ENCODE measurements around the gene COL11A2.
"Not testable (repeated sequence)": the region's sequence is repeated elsewhere in the genome, so short reads cannot be mapped to it uniquely, and the experiment has no call there.

COL11A2 gene

DNA sequence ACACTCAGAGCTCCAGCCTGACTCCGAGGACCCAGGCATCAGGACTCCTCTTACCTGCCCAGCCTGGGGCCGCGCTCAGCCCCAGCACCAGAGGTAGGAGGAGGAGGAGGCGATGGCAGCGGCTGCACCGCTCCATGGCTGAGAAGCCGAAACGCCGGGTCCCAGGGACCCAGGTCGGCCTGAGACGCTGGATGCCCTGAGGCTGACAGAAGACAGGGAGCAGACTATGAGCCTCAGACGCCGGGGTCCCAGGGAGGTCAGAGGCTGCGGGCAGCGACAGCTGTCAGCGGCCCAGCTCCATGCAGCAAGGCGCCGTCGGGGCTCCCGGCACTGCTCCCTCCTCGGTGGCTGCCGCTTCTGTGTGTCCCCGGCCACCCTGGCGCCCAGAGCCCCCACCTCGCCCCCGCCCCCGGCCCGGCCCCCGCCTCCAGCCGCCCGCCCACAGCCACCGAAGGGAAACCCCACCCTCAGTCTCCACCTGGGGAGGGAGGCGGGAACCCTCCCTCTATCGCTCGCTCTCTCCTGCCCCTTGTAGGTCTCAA, at the start of gene COL11A2:
Gene COL11A2, minus strand, starts transcription at position 363 of the 542 bp plus-strand sequence. Its CDS starts 227 bp downstream, at position 136.
- no peak for DNase-seq (ENCODE audit: low read depth)

DNA sequence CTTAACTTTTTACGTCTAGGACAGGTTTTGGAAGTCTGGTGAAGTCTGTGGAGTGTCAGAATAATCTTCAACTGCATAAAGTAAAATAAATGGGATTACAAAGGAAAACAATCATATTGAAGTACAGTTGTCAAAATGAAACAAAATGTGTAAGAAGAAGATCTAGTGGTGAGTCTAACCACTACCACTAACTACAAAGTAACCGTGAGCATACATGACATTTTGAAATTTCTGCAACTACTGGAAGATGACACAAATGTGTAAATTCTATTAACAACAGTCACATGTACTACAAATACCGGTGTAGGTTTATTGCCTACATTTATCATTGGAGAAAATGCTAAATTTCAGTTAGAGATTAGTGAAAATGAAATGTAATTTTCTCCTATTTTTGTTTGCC, 49.7 kb upstream of the COL11A2 start:
- DNase-seq (ENCODE audit: low read depth), result no peak

DNA sequence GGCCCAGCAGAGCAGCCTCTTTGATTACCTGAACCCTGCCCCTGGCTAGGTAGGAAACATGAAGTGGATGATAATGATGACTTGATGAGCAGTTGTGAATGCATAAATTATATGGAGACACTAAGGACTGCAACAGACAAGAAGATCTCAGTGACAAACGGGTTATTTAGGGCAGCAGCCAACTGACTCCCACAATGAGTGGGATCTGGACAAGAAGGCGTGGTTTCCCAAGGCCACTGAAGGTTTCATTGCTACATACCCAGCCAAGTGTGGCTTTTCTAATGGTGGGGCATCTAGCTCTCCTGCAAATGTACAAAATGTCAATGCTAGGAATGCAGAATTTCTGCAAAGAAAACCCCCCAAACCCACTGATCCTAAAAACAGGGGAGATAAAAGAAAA, 45.5 kb upstream of the COL11A2 start:
- DNase-seq (ENCODE audit: low read depth), result no peak

DNA sequence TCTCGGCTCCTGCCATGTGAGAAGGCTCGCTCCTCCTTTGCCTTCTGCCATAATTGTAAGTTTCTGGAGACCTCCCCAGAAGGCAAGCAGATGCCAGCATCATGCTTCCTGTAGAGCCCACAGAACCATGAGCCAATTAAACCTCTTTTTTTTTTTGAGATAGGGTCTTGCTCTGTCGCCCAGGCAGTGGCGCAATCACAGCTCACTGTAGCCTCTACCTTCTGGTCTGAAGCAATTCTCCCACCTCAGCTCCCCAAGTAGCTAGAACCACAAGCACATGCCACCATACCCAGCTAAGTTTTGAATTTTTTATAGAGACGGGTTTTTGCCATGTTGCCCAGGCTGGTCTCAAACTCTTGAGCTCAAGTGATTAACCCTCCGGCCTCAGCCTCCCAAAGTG, 44.6 kb upstream of the COL11A2 start:
- no peak for DNase-seq (ENCODE audit: low read depth)

DNA sequence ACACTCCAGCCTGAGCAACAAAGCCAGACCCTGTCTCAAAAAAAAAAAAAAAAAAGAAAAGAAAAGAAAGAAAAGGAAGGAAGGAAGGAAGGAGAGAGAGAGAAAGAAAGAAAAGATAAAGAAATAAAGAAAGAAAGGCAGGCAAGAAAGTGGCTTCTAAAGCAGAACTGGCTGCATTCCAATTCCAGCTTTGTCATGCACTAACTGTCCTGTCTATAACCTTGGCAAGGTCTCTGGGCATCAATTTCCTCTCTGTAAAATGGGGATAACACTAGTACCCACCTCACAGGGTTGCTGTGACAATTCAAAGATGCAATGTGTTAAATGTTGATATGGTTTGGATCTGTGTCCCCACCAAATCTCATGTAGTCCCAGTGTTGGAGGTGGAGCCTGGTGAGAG, 44.1 kb upstream of the COL11A2 start:
- DNase-seq (ENCODE audit: low read depth), result no peak

DNA sequence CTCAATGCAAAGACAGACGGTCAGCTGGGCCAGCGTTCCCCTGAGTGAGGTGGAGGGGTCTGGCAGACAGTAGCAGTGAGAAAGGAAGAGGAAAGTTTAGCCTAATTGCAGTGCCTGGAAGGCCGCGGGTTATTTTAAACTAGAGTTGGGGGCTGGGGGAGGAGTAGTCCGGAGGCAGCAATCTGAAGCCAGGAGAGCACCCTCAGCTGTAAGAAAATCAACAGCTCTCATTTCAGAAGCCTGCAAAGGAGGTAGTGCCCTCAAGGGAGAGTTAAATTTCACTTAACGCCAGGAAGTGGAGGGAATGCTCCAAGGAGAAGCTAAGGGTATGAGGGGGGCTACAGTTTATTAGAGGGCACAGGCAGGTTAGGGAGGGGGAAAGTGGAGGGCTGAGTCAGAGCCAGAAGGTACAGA, 43.0 kb upstream of the COL11A2 start:
- no peak for DNase-seq (ENCODE audit: low read depth)

DNA sequence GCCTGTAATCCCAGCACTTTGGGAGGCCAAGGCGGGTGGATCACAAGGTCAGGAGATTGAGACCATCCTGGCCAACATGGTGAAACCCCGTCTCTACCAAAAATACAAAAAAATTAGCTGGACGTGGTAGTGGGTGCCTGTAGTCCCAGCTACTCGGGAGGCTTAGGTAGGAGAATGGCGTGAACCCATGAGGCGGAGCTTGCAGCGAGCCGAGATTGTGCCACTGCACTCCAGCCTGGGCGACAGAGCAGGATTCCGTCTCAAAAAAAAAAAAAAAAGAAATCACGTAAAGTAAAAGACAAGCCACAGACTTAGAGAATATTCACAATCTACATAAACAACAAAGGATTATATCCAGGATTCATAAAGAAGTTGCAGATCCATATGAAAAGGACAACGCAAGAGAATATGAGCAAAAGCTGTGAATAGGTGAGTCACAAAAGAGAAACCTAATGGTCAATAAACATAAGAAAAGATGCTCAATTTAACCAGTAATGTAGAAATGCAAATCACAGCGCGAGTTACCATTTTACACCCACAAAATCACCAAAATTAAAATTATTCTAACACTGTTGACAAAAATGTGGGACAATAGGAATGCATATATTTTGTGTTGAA, 34.3 kb upstream of the COL11A2 start:
- DNase-seq (ENCODE audit: low read depth), result not testable (repeated sequence)

DNA sequence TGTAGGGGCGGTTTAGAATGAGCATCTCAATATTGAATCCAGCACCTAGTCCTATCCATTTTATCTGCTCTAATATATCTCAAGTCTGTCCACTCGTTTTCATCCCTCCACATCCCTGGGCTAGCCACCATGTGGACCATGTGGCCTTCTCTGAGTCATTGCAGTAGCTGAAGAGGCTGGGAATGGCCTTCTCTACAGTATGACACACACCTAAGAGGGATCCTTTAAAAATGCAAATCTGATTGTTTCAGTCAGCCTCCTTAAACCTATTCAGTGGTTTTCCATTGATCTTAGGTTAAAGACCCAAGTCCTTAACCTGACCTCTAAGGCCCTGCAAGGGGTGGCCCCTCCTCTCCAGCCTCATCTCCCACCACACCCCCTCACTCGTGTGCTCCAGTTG, 25.4 kb upstream of the COL11A2 start:
- DNase-seq (ENCODE audit: low read depth), result no peak

DNA sequence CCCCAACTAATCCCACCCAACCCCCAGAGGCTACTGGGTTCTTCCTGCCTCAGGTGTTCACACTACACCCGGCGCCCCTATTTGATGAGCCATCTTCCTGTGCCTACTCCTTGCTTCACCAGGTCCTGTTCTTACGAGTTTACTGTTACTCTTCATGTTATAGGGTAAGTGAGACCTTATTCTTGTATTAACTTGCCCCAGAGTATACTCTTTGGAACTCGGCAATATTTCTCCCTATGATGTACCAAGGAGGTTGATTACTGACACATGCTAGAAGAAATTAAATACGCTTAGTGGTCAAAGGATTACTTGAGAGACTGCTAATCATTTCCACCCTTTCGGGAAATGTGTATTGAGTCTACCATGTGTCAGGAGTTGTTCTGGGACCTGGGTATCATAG, 25.0 kb upstream of the COL11A2 start:
- DNase-seq (ENCODE audit: low read depth), result no peak

DNA sequence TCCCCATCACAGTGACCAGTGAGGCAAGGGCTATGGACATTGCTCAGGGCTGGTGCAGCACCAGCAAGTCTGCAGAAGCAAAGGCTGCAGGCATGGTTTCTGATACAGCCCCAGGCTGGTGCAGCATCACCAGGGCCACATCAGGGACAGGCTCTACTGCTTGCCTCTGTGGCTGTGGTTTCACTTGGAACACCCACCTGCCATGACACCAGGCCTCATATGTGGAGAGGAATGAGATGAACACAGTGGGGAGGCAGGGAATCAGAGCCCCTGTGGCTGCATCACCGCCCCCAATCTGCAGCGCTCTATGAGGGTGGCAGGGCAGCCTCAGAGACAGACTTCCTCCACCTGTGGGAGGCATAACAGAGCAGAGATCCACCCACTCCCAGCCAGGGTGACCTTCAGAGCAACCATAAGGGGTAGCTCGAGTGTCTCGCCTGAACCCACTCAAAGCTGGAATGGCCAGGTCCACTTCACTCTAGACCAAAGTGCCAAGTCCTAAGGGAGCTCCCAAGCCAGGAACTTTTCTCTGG, 23.9 kb upstream of the COL11A2 start:
- DNase-seq (ENCODE audit: low read depth), result no peak

DNA sequence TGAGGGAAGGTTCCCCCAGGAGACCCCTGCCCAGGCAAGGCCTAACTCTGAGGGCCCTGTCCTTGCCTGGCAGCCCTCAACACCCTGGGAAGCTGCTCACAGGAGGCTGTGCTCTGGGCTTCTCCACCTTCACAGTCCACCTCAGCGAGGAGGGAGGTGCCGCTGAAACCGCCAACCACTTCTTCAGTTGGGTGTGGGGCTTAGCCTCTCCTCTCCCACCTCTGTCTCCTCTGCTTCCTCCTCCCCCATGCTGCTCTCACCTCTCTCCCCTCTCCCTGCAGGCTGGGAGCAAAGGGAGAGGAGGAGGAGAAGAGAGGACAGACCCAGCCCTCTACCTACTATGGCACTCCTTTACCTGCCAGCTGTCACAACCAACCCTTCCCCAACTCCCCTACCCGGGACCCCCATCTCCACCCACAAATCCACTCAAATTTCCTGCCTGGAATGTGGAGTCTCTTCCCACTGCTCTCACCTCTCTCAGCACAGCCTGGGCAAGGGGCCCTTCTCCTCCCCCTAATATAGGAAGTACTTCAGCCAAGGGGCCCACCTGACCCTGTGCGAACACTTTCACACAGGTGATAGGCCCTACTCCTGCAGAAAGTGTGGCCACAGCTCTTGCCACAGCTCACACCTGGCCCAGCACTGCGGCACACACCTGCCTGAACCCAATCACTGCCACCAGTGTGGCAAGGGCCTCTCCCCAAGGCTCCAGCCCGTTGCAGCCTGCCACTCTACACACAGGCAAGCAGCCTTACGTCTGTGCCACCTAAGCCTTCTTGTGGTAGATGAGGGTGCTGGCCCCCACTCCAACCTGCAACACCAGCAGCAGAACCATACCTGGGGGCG, 23.2 kb upstream of the COL11A2 start:
- no peak for DNase-seq (ENCODE audit: low read depth)

DNA sequence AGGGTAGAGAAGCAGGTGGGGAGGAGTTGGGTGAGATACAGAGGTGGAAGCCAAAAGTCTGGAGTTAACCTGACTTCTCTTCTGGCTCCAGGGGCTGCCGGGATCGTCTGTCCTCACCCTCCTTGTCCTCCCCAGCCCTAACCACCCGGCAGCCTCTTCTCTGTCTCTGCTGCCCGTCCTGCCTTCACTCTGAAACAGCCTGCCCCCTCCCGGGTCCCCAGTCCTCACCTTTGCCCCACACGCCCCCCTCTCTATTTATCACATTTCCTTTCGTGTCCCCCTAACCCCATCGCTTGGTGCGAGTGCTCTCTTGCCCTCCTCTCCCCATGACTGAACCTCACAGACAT, 21.7 kb upstream of the COL11A2 start:
- DNase-seq (ENCODE audit: low read depth), result no peak

DNA sequence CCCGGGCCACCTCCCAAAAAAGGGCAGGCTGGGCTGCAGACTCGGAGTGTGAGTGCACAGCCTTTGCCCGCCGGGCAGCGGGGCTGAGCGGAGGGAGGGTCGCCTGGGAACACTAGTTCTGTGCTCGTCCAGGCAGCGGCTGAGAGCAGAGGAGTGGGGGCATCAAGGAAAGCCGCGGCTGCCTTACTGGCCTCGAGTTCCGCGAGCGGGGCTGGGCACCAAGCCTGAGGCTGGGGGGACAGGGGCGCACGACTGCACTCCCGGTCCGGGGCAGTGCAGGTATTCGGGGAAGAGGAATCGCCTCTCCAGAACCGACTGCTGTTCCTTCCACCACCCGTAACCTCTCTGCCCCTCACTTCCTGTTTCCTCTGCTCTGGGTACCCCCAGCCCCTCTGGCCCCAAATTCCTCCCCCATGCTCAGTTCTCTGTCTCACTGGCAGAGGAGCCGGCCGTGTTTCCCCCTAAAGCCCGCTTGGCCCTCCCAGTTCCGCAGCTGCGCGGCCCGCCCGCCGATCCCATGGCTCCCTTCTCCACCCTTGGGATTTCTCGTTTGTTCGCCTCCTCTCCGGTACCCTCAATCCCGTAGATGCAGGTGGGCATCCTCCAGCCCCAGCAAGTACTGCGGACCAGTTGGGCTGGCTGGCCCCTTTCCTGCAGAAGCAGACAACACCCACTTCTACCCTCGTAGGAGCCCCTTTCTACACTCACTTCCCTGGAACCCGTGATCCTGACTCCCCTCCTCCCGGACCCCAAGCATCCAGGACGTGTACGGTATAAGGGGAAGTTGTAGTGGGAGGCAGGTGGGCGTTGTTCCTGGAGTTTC, 21.1 kb upstream of the COL11A2 start:
- no peak for DNase-seq (ENCODE audit: low read depth)

DNA sequence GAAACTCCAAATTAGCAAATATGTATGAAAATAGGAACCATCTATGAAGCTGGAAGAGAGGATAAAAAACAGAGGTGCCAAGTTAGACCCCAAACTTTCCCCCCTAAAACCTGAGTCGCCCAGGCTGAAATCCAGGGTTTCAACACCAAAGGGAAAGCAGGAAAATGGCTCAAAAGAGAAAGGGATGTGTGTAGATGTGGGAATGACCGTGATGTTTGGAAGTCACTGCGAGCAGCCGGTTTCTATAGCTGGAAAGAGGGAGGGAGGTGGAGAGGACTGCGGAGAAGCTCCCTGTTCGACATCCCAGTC, 20.5 kb upstream of the COL11A2 start:
- no peak for DNase-seq (ENCODE audit: low read depth)

DNA sequence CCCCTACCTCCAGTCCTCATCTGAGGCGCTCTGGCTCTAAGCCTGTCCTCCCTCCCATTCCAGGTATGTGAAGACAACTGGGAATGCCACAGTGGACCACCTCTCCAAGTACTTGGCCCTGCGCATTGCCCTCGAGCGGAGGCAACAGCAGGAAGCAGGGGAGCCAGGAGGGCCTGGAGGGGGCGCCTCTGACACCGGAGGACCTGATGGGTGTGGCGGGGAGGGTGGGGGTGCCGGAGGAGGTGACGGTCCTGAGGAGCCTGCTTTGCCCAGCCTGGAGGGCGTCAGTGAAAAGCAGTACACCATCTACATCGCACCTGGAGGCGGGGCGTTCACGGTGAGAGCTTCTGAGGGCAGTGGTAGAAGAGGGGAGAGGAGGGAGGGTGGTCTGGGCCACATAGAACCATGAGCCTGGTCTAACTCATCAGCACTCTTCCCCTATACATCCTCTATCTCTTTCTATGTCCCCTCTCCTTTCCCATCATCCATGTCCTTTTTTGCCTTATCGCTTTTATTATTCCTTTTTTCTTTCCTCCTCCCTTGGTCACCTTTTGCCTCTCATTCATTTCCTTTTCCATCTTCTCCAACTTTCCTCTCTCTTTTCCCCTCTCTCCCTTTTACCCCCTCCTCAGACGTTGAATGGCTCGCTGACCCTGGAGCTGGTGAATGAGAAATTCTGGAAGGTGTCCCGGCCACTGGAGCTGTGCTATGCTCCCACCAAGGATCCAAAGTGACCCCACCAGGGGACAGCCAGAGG, 19.6 kb upstream of the COL11A2 start:
- no peak for DNase-seq (ENCODE audit: low read depth)

DNA sequence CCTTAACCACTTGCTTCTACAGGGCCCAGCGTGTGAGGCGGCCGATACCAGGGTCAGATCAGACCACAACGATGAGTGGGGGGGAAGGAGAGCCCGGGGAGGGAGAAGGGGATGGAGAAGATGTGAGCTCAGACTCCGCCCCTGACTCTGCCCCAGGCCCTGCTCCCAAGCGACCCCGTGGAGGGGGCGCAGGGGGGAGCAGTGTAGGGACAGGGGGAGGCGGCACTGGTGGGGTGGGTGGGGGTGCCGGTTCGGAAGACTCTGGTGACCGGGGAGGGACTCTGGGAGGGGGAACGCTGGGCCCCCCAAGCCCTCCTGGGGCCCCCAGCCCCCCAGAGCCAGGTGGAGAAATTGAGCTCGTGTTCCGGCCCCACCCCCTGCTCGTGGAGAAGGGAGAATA, 18.9 kb upstream of the COL11A2 start:
- DNase-seq (ENCODE audit: low read depth), result no peak

DNA sequence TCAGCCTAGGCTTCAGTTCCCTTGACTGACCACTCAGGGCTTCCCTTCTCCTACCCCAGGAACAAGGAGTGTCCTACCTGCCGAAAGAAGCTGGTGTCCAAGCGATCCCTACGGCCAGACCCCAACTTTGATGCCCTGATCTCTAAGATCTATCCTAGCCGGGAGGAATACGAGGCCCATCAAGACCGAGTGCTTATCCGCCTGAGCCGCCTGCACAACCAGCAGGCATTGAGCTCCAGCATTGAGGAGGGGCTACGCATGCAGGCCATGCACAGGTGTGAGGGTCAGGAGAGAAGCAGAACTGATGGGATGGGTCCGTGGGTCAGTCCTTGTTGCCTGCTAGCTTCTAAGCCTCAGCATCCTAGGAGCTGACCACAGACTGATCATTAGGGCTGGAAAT, 17.6 kb upstream of the COL11A2 start:
- no peak for DNase-seq (ENCODE audit: low read depth)

DNA sequence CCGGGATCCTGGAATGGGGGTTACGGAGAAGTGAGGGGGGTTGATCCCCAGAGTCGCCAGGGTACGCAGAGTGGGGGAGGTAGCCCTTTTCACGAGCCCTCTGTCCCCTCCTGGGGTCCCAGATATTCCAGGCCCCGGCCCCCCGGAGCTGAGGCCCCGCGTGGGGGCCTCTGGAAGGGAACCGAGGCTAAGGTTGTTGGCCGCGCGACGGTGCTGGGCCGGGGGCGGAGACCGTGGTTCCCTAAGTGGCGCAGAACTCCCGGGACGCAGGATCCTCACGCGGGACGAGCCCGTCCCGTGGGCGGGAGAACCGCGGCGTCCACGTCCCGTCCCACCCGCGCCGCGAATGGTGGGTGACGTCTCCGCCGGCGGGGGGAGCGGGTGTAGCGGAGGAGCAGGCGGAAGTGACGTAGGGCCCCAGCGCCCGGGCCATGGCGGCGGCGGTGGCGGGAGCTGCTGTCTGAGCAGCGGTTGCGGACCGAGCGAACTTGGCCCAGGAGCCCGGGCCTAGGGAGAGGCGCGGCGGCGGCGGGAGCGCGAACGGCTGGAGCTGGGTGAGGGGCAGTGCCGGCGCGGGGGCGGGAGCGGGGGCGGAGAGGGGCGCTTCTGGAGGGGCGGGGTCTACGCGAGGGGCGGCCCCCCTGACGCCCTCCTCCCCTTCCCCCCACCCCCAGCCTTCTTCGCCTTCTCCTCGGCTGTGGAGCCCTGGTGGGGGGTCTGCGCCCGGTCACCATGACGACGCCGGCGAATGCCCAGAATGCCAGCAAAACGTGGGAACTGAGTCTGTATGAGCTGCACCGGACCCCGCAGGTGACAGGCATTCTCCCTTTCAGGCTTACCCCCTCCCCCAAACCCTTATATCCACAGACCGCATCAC, 16.1 kb upstream of the COL11A2 start, which contains the start of gene RING1:
Gene RING1, plus strand, starts transcription at position 410 of the 877 bp plus-strand sequence. Its CDS starts 323 bp downstream, at position 733.
- DNase-seq (ENCODE audit: low read depth), result peak; percentile 77

DNA sequence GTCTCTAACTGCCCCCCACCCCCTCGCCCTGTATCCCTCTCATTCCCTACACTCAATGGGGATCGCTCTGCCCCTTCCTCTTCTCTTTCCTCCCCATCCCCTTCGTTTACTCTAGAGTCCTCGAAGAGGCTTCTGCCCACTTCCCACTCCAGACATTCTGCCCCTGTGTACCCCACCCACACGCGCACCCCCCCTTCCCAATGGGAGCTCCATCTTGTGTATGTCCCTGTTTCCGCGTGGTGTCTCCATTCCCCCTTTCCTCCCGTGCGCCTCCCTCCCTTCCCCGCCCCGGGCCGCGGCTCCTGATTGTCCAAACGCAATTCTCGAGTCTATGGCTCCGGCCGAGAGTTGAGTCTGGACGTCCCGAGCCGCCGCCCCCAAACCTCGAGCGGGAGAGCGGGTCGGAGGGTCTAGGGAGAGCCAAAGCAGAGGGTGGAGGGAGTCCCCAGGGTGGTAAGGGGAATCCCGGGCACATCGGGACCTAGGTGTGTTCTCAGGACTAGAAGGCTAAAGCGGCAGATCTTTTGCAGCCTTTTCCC, 15.4 kb upstream of the COL11A2 start:
- DNase-seq (ENCODE audit: low read depth), result no peak

DNA sequence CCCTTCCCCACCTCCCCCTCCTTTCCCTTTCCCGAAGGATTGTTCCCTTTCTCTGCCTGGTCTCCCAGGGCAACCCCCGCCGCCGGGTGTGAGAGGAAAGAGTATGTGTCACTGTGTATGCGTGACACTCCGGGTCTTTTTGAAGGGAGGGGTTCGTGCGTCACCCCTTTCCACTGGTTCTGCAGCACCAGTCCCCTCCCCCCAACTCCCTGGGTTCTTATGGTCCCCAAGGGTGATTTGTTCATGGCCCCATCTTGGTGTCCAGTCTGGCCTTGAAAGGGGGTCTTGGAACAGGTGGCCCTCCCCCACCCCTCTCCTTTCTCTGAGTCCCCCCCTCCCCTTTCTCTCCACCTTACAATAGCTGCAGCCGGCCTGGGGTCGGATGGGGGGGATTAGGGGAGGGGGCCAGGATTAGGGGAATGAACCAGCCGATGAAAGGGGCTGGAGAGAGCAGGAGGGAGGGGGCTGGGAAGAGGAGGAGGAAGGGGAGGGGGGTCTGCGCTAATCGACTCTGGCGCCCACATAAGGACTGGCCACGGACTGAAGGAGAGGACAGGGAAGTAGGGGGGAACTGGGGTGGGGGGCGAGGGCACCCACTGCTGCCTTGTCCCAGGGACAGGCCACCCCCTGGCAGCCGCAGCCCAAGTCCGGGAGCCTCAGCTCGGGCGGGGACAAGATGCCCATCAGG, 14.7 kb upstream of the COL11A2 start:
- no peak for DNase-seq (ENCODE audit: low read depth)
